Activated T-cell treated with anti-CD3 and anti-CD28 coated beads, Interleukin-2, amount 50 U/mL, for 1 hour (primary cell): ENCODE results near the gene ARL5A.
A peak's percentile ranks its signal among the peaks of the same experiment; 100 is the strongest.
"Not testable (repeated sequence)": the region's sequence is repeated elsewhere in the genome, so short reads cannot be mapped to it uniquely, and the experiment has no call there.

Experiments used
- DNase-seq: peaks from one replicate; pipeline ENCODE4 v3.0.0-alpha.2; 2020

Gene ARL5A

GRCh38 chr2:151837926-151838325 lies 9.7 kb upstream of the ARL5A start:
- DNase-seq, result no peak

DNA sequence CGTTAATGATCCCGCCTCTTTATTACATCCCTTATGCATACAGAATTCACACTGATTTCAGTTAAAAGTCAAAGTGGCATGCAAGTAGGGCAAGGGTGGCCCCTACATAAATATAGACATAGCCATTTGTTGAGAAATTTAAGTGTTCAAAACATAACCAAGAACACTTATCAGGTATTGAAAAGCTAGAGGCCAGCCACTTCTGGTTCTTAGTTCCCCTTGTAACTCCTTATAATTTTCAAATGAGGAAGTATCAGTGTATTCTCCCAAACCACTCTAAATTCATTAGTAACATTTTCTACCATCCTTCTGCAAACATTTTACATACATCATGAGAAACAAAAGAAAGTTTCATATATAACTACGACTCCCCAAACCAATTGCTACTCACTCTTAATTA lies 5.8 kb upstream of the ARL5A start:
- DNase-seq, result no peak

- no peak for DNase-seq
Observed at GRCh38 chr2:151830961-151831360, 2.7 kb upstream of the ARL5A start.

- DNase-seq, result no peak
Observed at GRCh38 chr2:151828890-151829324, 686 bp upstream of the ARL5A start.

GRCh38 chr2:151827564-151828142 lies 568 bp downstream of the ARL5A start:
- peak; percentile 40 for DNase-seq

- DNase-seq, result no peak
Observed at GRCh38 chr2:151826737-151827157, 1.5 kb downstream of the ARL5A start.

- DNase-seq, result no peak
Observed at GRCh38 chr2:151824886-151825285, 3.3 kb downstream of the ARL5A start.

- no peak for DNase-seq
Observed at GRCh38 chr2:151823651-151824050, 4.6 kb downstream of the ARL5A start.

- no peak for DNase-seq
Observed at GRCh38 chr2:151819920-151820319, 8.3 kb downstream of the ARL5A start.

GRCh38 chr2:151817929-151818328 lies 10.3 kb downstream of the ARL5A start:
- no peak for DNase-seq

- no peak for DNase-seq
Observed at GRCh38 chr2:151816843-151817242, 11.4 kb downstream of the ARL5A start.

- no peak for DNase-seq
Observed at GRCh38 chr2:151815821-151816489, 12.3 kb downstream of the ARL5A start.

DNA sequence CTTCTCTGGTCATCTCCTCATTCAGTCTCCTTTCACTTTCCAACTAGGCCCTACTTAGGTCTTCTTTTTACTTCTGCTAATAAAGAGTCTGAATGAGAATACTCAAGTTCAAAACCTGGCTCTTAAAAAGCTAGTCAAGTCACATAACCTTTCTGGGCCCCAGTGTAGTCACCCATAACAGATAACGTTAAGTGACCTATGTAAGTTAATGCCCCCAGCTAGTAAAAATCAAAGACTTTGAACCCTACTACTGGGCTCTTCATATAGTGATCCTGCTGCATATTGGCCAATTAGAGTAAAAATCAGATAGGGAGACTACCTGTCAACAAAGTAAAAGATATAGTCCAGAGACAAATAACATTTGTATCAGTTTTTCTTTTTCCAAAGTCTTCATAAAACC lies 17.7 kb downstream of the ARL5A start:
- DNase-seq, result no peak

DNA sequence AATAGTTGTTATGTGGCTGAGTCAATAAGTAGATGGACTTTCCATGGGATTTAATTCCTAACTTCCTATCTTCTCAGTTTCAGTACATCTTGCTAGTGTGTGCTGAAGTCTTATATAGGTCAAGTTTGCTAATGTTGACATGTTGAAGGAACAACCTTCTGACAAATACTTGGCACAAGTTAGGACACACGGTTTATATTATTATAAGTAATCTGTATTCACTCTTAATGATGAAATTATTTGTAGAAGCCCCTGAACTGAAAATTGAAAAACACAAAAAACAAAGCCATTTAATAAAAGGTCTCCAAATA lies 19.2 kb downstream of the ARL5A start:
- no peak for DNase-seq

DNA sequence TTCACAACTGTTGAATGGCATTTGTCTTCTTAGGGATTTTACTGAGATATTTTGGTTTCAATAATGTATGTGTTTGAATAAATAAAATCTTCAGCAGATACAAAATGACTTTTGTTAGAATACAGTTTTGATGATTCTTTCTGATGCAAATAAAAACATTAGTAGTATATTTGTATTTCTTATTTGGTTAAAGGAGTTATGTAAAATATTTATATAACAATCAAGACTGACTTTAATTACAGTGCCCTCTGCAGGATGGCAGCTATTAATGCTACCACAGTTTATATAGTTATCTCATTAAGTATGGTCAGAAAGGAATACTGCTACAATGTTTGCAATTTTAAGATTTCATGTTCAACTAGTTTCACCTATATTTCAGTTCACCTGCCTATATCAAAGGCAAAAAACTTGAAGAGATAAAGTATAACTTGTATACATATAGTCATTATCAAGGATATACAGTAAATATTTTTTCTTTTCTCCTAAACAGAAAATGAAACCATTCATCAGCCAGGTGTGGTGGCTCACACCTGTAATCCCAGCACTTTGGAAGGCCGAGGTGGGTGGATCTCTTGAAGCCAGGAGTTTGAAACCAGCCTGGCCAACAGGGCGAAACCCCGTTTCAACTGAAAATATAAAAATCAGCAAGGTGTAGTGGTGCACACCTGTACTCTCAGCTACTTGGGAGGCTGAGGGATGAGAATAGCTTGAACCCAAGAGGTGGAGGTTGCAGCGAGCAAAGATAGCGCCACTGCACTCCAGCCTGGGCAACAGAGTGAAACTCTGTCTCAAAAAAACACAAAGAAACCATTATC lies 19.8 kb downstream of the ARL5A start:
- no peak for DNase-seq

GRCh38 chr2:151805961-151806360 lies 22.3 kb downstream of the ARL5A start:
- no peak for DNase-seq

DNA sequence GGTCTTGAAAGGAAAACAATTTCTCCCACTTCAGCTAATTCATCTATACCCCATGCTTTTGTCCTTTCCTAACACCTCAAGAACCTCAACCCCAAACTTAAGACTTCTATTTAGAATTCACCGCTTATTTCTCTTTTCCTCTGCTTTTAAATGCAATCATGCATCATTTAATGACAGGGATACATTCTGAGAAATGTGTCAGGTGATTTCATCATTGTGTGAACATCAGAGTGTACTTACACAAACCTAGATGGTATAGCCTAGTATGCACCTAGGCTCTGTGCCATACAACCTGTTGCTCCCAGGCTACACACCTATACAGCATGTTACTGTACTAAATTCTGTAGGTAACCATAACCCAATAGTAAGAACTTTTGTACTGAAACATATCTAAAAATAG lies 22.9 kb downstream of the ARL5A start:
- DNase-seq, result no peak

DNA sequence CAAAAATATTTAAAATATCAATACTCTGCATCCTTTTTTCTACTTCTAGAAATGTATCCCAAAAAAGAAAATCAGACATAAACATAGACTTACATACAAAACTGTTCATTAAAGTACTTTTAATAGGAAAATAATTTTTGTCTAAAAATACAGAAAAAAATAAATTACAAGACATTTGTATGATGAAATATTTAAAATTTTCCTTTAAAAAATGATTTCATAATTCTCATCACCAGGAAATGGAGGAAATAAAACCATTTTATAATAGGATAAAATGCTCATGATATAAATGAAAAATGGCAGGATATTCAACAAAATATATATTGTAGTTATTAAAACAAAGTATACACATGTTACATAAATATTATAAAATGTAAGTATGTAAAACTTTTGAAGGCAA lies 24.4 kb downstream of the ARL5A start:
- DNase-seq, result no peak

- DNase-seq, result no peak
Observed at GRCh38 chr2:151802315-151802714, 25.9 kb downstream of the ARL5A start.

- DNase-seq, result no peak
Observed at GRCh38 chr2:151799886-151800292, 28.3 kb downstream of the ARL5A start.

DNA sequence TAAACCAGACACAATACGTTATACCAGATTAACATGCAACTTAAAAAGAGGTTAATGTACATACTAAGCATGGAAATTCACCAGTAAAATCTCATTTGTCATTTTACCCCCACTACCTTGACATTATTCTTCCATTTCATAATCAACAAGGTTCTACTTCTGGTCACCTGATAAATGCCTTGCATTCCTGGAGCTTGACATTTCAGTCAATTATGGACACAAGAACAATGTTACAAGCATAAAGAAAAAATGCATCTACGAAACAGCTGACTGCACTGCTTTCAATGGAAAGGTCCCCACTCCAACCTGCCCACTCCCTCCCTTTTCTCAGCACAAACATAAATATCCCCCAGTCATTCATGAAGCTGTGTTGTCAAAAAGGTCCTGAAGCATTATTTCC lies 31.4 kb downstream of the ARL5A start:
- DNase-seq, result no peak

DNA sequence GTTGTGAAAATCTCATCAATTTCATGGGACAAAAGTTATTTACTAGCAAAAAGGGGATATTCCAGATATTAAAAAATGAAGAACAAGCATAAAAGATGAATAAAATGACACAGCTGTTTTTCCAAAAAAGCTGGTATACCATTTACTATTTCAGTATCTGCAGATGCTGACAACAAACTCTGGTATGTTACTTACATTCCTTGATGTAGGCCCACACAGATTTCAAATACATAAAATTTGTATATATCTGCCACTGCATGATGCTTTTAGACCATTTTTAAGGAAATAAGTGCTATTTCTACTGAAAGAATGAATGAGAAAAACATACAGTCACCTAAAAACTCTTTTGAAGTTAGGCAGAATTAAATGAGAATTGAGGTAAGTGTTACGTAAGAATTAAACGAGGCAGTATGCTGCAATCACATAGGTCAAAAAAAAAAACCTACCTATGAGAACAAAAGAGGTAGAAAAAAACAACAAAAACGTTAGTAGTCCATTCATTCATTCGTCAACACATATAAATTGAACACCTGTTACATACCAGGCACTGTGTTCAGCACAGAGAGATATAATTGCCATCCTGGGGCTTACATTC lies 32.5 kb downstream of the ARL5A start:
- DNase-seq, result no peak

- not testable (repeated sequence) for DNase-seq
Observed at GRCh38 chr2:151794422-151794821, 33.8 kb downstream of the ARL5A start.

- DNase-seq, result no peak
Observed at GRCh38 chr2:151793123-151793522, 35.1 kb downstream of the ARL5A start.
